Right ventricle myocardium inferior (tissue), 1 donor: Measurements from ENCODE around the gene MAD1L1. TPM values are rescaled to one million over a fixed set of nuclear protein-coding genes. Genes with fewer than 3 reads are reported as not detected.
A peak's percentile ranks its signal among the peaks of the same experiment; 100 is the strongest.

Experiments
- ATAC-seq: fragments of 200-7000 bp; cut with Tn5 transposase; one replicate; pipeline ENCODE4 v1.9.1; 2020; ENCODE audit warnings: mild to moderate bottlenecking, moderate library complexity
- DNase-seq: peaks from one replicate; pipeline ENCODE4 v3.0.0; 2021; ENCODE audit errors: missing footprints
- intact Hi-C: fragments of 100-400 bp; cut with DNase I; formaldehyde crosslinking; loops from one replicate; pipeline ENCODE4 v1.11.0; 2022
- total RNA-seq: library from RNA; stranded (reverse); fragmentation: NEBNext Ultra II Directional; extraction: Animal tissue kit (Norgen Biotek cat#: 25700); gene quantifications from one replicate; pipeline ENCODE4 v1.2.1, GENCODE V29; 2021
- donor health status: DM: no; HTN: yes; CAD: no; lungs with severe emphysema.

The MAD1L1 gene
- total RNA-seq, 1 donor from 2014 or later, result 19.1 TPM

DNA sequence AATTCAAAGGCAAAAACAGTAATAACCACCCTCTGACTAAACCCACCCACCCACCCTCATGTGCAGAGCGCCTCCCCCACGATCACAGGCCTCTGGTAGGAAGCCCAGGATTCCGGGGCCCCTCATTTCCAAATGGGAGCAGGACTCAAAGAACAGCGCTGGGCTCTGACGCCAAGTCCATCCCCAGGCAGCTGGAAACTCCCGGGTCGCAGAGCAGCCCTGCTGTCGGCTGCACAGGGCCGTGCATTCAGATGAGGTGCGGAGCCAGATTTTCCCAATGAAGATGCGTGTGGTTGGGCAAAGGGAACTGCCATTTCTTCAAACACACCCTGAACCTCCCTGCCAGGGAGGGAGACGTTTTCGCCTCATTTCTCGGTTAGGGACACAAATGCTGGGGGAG is 152.3 kb downstream of the MAD1L1 start:
- intact Hi-C loops, result no loop called here
- ATAC-seq, result no peak
- no peak for DNase-seq

DNA sequence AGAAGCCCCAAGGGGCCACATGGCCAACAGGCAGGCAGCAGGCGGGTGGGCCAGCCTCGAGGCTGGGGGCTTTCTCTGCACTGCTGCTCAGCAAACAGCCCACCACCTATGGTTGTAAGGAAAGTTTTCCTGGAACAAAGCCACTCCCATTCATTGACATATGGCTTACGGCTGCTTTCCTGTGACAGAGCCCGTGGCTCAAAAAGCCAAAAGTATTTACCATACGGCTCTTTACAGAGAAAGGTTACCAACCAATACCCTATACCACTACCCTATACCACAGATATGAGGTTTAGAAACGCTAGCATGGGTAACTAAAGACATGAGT is 152.7 kb downstream of the MAD1L1 start:
- ATAC-seq, result no peak
- intact Hi-C loops, result no loop called here

GRCh38 chr7:2079332-2080059 is 153.2 kb downstream of the MAD1L1 start:
- intact Hi-C loops, result no loop called here
- DNase-seq (no peak), ATAC-seq (no peak)

More for the DNA sequence above, 152.7 kb downstream of the MAD1L1 start:
- no peak for DNase-seq

DNA sequence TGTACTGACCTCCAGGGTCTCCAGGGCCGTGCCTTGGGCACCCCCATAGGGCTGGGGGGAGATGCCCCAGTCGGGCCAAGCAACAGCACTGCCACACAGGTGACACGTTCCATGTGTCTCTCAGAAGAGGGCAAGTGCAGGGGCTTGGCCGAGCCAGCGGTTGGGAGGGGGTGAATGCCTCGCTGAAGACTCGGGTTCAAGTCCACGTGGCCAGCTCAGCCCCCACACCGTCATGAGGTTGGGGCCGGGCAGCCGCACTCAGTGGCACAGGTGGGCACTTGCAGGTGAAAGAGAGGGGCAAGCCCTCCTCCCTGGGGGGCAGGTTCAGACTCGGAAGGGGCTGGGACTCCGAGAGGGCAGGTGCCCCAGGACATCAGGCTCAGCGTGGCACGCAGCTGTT is 153.8 kb downstream of the MAD1L1 start:
- intact Hi-C loops, result no loop called here
- DNase-seq (no peak), ATAC-seq (no peak)

DNA sequence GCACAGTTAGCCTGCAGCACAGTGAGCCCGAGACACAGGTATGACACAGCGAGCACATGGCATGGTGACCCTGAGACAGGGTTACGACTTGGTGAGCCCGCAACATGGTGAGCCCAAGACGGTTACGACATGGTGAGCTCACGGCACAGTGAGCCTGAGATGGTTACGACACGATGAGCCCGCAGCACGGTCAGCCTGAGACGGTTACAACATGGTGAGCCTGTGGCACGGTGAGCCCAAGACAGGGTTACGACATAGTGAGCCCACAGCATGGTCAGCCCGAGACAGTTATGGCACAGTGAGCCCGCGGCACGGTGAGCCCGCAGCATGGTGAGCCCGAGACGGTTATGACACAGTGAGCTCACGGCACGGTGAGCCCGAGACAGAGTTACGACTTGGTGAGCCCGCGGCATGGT is 156.1 kb downstream of the MAD1L1 start:
- intact Hi-C loops, result no loop called here
- DNase-seq, result no peak
- ATAC-seq, result no peak

GRCh38 chr7:2075811-2076210 is 156.9 kb downstream of the MAD1L1 start:
- ATAC-seq (no peak), DNase-seq (no peak)
- intact Hi-C loops, result no loop called here

GRCh38 chr7:2074691-2075090 is 158.1 kb downstream of the MAD1L1 start:
- intact Hi-C loops, result no loop called here
- no peak for DNase-seq
- no peak for ATAC-seq

- no peak for ATAC-seq
- intact Hi-C loops, result no loop called here
Observed at GRCh38 chr7:2072798-2073197, 159.9 kb downstream of the MAD1L1 start.

GRCh38 chr7:2072042-2072441 is 160.7 kb downstream of the MAD1L1 start:
- intact Hi-C loops, result no loop called here
- no peak for DNase-seq
- no peak for ATAC-seq

More at GRCh38 chr7:2072798-2073197, 159.9 kb downstream of the MAD1L1 start:
- no peak for DNase-seq

- intact Hi-C loops, result no loop called here
- DNase-seq (no peak), ATAC-seq (no peak)
Observed at GRCh38 chr7:2071133-2071832, 161.5 kb downstream of the MAD1L1 start.

GRCh38 chr7:2070151-2070763 is 162.5 kb downstream of the MAD1L1 start:
- ATAC-seq (no peak), DNase-seq (no peak)
- intact Hi-C loops, result no loop called here

- no peak for DNase-seq
- ATAC-seq, result no peak
- intact Hi-C loops, result no loop called here
Observed at GRCh38 chr7:2069472-2069860, 163.3 kb downstream of the MAD1L1 start.

DNA sequence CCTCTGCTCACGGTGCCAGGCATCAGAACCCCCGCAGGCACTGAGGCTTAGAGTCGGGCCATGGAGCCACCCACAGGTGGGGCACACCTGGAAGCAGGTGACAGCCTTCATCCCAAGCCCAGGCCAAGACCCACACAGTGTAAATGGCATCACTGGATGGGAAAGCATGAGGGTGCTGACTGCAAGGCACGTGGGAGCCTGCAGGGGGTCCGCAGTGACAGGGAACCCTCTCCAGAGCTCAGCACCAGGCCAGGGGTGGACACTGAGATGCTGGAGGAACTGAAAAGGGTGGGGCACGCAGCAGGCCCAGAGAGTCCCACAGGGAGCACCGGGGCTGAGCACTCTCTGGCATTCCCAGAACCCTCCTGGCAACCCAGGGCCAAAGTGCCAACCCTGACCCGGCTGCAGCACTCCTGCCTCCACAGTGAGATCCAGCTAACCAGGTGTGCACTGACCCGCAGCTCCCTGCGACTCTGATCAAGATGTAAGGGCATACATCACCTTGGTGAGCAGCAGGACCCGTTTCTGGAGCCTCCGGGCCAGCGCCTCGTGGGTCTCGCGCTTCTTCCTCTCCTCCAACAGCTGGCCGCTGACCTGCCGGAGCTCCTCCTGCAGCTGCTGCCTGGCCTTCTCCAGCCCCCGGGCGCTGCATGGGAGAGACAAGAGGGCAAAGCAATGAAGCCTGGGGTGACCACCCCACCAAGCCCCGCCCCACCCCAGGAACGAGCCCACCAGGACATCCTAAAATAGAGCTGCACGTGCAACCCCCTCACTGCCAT is 163.9 kb downstream of the MAD1L1 start:
- intact Hi-C loops, result no loop called here
- no peak for DNase-seq
- no peak for ATAC-seq

GRCh38 chr7:2066251-2066919 is 166.4 kb downstream of the MAD1L1 start:
- intact Hi-C loops, result no loop called here
- ATAC-seq (peak; percentile 23), DNase-seq (no peak)

DNA sequence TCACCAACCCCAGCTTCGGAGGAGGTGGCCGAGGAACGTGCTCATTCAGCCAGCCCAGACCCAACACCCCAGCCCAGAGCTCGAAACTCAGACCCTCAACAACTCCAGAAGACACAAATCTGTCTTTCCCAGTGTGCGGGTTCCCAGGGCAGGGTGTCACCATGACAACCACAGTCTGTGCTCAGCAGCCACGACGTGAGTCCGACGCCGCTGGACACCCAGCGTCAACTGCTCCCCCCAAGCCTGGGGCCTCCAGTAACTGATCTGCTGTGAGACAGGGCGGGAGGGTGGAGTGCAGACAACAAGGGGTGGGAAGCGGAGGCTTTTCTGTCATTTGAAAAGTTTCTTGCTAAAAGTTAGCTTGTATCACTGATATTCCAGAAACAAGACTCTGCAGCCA is 167.2 kb downstream of the MAD1L1 start:
- DNase-seq (no peak), ATAC-seq (no peak)
- intact Hi-C loops, result no loop called here

GRCh38 chr7:2063563-2064260 is 169.0 kb downstream of the MAD1L1 start:
- DNase-seq, result no peak
- intact Hi-C loops, result no loop called here
- ATAC-seq, result no peak

- DNase-seq (no peak), ATAC-seq (no peak)
- intact Hi-C loops, result no loop called here
Observed at GRCh38 chr7:2062648-2063047, 170.1 kb downstream of the MAD1L1 start.

GRCh38 chr7:2060701-2061100 is 172.0 kb downstream of the MAD1L1 start:
- DNase-seq, result no peak
- intact Hi-C loops, result no loop called here
- ATAC-seq, result no peak
